HCT116 (cell line): ENCODE data around the gene SPOCD1. TPM values are rescaled to one million over a fixed set of nuclear protein-coding genes. Genes with fewer than 3 reads are reported as not detected.

Source experiments
- ATAC-seq: fragments of 200-7000 bp; cut with Tn5 transposase; 2 replicates; pipeline ENCODE4 v1.9.1; 2020; ENCODE audit warnings: mild to moderate bottlenecking, moderate library complexity
- BruUV-seq: library from RNA; stranded (reverse); fragments of 400-500 nt; replicated peaks from 2 replicates; lab custom pipeline; 2021; lab: Mats Ljungman, UMichigan
- CTCF ChIA-PET: fragments of 300-600 bp; sonication (Branson Sonifier 250); formaldehyde crosslinking; loops from one replicate; lab custom pipeline; 2021; ENCODE audit warnings: antibody characterized with exemption; lab: Charles Lee
- POLR2A ChIA-PET: fragments of 300-600, 350-600 bp; sonication (Branson Sonifier 250); formaldehyde crosslinking; loops from one replicate; lab custom pipeline; 2021; ENCODE audit warnings: antibody characterized with exemption; lab: Charles Lee
- RAD21 ChIA-PET, 2 experiments: fragments of 300-600 bp; sonication (Branson Sonifier 250); formaldehyde crosslinking; loops; one replicate each; lab custom pipeline; 2023; ENCODE audit warnings: low total read pairs in 2 of 2; ENCODE audit not compliant: uncharacterized antibody in 2 of 2, unreplicated experiment in 2 of 2, low non-redundant PET in 1 of 2; lab: Charles Lee
- DNase-seq: peaks from one replicate; pipeline ENCODE4 v3.0.0-alpha.2; 2010; ENCODE audit warnings: low read depth, low spot score
- H2AFZ ChIP-seq: fragments of 200-600 bp; shearing (Covaris generic), sonication (generic); 2 replicates; pipeline ENCODE4 v1.6.1; 2017; ENCODE audit warnings: low read depth, mixed run types, mixed read lengths, antibody characterized with exemption, low read length; ENCODE audit not compliant: poor library complexity, severe bottlenecking
- H3K27ac ChIP-seq: 2 replicates; pipeline ENCODE4 v1.5.1; 2012; ENCODE audit warnings: low read depth, low read length
- H3K27me3 ChIP-seq: fragments of 200-600 bp; sonication (generic); 2 replicates; pipeline ENCODE4 v1.6.1; 2016; ENCODE audit warnings: mixed run types, low read length, mixed read lengths; ENCODE audit not compliant: insufficient read depth
- H3K36me3 ChIP-seq, 2 experiments: fragments of 200-500 bp in 1 of 2; fragments of 200-600 bp in 1 of 2; sonication (Bioruptor generic) in 1 of 2; sonication (generic) in 1 of 2; 2 replicates each; pipeline versions ENCODE4 v1.5.1 to v1.6.1; 2014 to 2016; ENCODE audit warnings: low read length in 2 of 2, inconsistent platforms in 1 of 2, mixed read lengths in 1 of 2, mixed run types in 1 of 2; ENCODE audit not compliant: insufficient read depth in 2 of 2, control insufficient read depth in 1 of 2
- H3K4me1 ChIP-seq, 2 experiments: fragments of 200-600 bp in 1 of 2; sonication (generic) in 1 of 2; 2 replicates each; pipeline versions ENCODE4 v1.5.1 to v1.6.1; 2012 to 2017; ENCODE audit warnings: low read length in 2 of 2, inconsistent platforms in 1 of 2, mild to moderate bottlenecking in 1 of 2, mixed read lengths in 1 of 2, mixed run types in 1 of 2, moderate library complexity in 1 of 2; ENCODE audit not compliant: insufficient read depth in 2 of 2, control insufficient read depth in 1 of 2
- H3K4me2 ChIP-seq: fragments of 200-600 bp; sonication (generic); 2 replicates; pipeline ENCODE4 v1.6.1; 2017; ENCODE audit warnings: mixed run types, low read length, mixed read lengths
- H3K4me3 ChIP-seq, 2 experiments: fragments of 200-600 bp in 1 of 2; sonication (generic) in 1 of 2; replicated peaks in 1 of 2; 2 replicates each; pipeline ENCODE4 v1.5.1; 2011 to 2016; ENCODE audit warnings: low read length in 2 of 2, control low read depth in 1 of 2, low read depth in 1 of 2, mild to moderate bottlenecking in 1 of 2, mixed read lengths in 1 of 2, mixed run types in 1 of 2
- H3K79me2 ChIP-seq: fragments of 200-600 bp; sonication (generic); 2 replicates; pipeline ENCODE4 v1.6.1; 2017; ENCODE audit warnings: mild to moderate bottlenecking, mixed run types, low read length, moderate library complexity, mixed read lengths; ENCODE audit not compliant: insufficient read depth
- H3K9ac ChIP-seq: fragments of 200-600 bp; sonication (generic); 2 replicates; pipeline ENCODE4 v1.6.1; 2016; ENCODE audit warnings: low read length, mixed read lengths
- H3K9me2 ChIP-seq: fragments of 200-600 bp; sonication (generic), shearing (Covaris generic); 2 replicates; pipeline ENCODE4 v1.6.1; 2017; ENCODE audit warnings: mixed run types, mild to moderate bottlenecking, moderate library complexity; ENCODE audit not compliant: insufficient read depth
- H3K9me3 ChIP-seq, 2 experiments: fragments of 200-500 bp in 1 of 2; fragments of 200-600 bp in 1 of 2; sonication (Bioruptor generic) in 1 of 2; sonication (generic) in 1 of 2; 2 replicates each; pipeline ENCODE4 v1.6.1; 2014 to 2017; ENCODE audit warnings: low read length in 2 of 2, mixed read lengths in 2 of 2, inconsistent platforms in 1 of 2, low read depth in 1 of 2, mild to moderate bottlenecking in 1 of 2, mixed run types in 1 of 2, moderate library complexity in 1 of 2; ENCODE audit not compliant: control insufficient read depth in 1 of 2, insufficient read depth in 1 of 2
- H4K20me1 ChIP-seq: fragments of 200-600 bp; sonication (generic), shearing (Covaris generic); 2 replicates; pipeline ENCODE4 v1.6.1; 2017; ENCODE audit warnings: mixed run types, mild to moderate bottlenecking, moderate library complexity; ENCODE audit not compliant: insufficient read depth
- ATF3 ChIP-seq: IDR thresholded peaks from 2 replicates; pipeline ENCODE4 v1.6.1; 2012
- CBX3 ChIP-seq: IDR thresholded peaks from 2 replicates; pipeline ENCODE4 v1.6.1; 2012; ENCODE audit warnings: low read depth
- CEBPB ChIP-seq: IDR thresholded peaks from 2 replicates; pipeline ENCODE4 v1.6.1; 2012; ENCODE audit warnings: low read depth
- CTCF ChIP-seq, 3 experiments: fragments of 200-600 bp in 1 of 3; sonication (generic) in 1 of 3; IDR thresholded peaks in 2 of 3; conservative IDR thresholded peaks in 1 of 3; 2 replicates each; pipeline ENCODE4 v1.5.1; 2012 to 2017; ENCODE audit warnings: low read depth in 2 of 3, low read length in 2 of 3, antibody characterized with exemption in 1 of 3, borderline replicate concordance in 1 of 3, control low read depth in 1 of 3, mild to moderate bottlenecking in 1 of 3, mixed read lengths in 1 of 3, mixed run types in 1 of 3, moderate library complexity in 1 of 3; ENCODE audit not compliant: insufficient read depth in 1 of 3
- EGR1 ChIP-seq: IDR thresholded peaks from 2 replicates; pipeline ENCODE4 v1.6.1; 2012; ENCODE audit warnings: low read depth
- ELF1 ChIP-seq: IDR thresholded peaks from 2 replicates; pipeline ENCODE4 v1.6.1; 2012; ENCODE audit warnings: low read depth, borderline replicate concordance
- EZH2 ChIP-seq: fragments of 200-600 bp; sonication (generic); IDR thresholded peaks from 2 replicates; pipeline ENCODE4 v1.6.1; 2017; ENCODE audit warnings: antibody characterized with exemption, mixed run types
- EZH2phosphoT487 ChIP-seq: fragments of 200-600 bp; IDR thresholded peaks from 2 replicates; pipeline ENCODE4 v1.6.1; 2018; ENCODE audit warnings: antibody characterized with exemption, borderline replicate concordance
- FOSL1 ChIP-seq: IDR thresholded peaks from 2 replicates; pipeline ENCODE4 v1.6.1; 2012; ENCODE audit warnings: low read depth
- JUND ChIP-seq: IDR thresholded peaks from 2 replicates; pipeline ENCODE4 v1.6.1; 2012
- MAX ChIP-seq: IDR thresholded peaks from 2 replicates; pipeline ENCODE4 v1.6.1; 2012
- POLR2AphosphoS5 ChIP-seq: IDR thresholded peaks from 2 replicates; pipeline ENCODE4 v1.6.1; 2011; ENCODE audit warnings: mild to moderate bottlenecking, low read depth, low read length, moderate library complexity
- REST ChIP-seq: IDR thresholded peaks from 2 replicates; pipeline ENCODE4 v1.6.1; 2012; ENCODE audit warnings: low read depth
- SIN3A ChIP-seq: IDR thresholded peaks from 2 replicates; pipeline ENCODE4 v1.6.1; 2012; ENCODE audit warnings: low read depth
- SRF ChIP-seq: IDR thresholded peaks from 2 replicates; pipeline ENCODE4 v1.6.1; 2012; ENCODE audit warnings: low read depth
- ZBTB33 ChIP-seq: IDR thresholded peaks from 2 replicates; pipeline ENCODE4 v1.6.1; 2011; ENCODE audit warnings: mild to moderate bottlenecking, low read length, moderate library complexity; ENCODE audit not compliant: insufficient replicate concordance; ENCODE audit errors: extremely low read depth
- ZFX ChIP-seq: fragments of 450-650 bp; IDR thresholded peaks from 2 replicates; pipeline ENCODE4 v1.6.1; 2017
- ZNF274 ChIP-seq: fragments of 200-500 bp; sonication (Bioruptor generic); IDR thresholded peaks from 2 replicates; pipeline ENCODE4 v1.6.1; 2014; ENCODE audit warnings: mild to moderate bottlenecking, low read depth, low read length, inconsistent platforms
- intact Hi-C: fragments of 100-400 bp; cut with micrococcal nuclease; formaldehyde crosslinking; loops from 2 replicates; pipeline ENCODE4 v1.10.0; 2022
- total RNA-seq: library from RNA; stranded (reverse); gene quantifications from one replicate; pipeline ENCODE4 v1.2.1, GENCODE V29; 2021; ENCODE audit not compliant: unreplicated experiment

SPOCD1 gene
- total RNA-seq, 1 experiment from 2014 or later, result 5.0 TPM

GRCh38 chr1:31788138-31788824, 27.5 kb downstream of the SPOCD1 start:
- no peaks in the 10 kb centered on the region for H3K27me3 ChIP-seq
- ATAC-seq (peak; percentile 81), DNase-seq (peak; percentile 82)
- peak overlapping the region; percentile 77 for H3K27ac ChIP-seq
- peak overlapping the region; percentile 95 for H3K4me2 ChIP-seq
- RAD21 ChIA-PET, result interaction anchor here (0.7 to 2.5 kb wide), 17 partner anchors 23 to 367 kb away, joined by 3 to 28 read pairs (median 7); partner anchors contain the start of genes ADGRB2 (in 1 of the 2), KPNA6 (in 1 of the 2) and TINAGL1 (in 1 of the 2)
- peak overlapping the region; percentile 77 for H3K9ac ChIP-seq
- peak overlapping the region; percentile 66 to 76 for H3K4me3 ChIP-seq
- peaks cover 3 to 22% of the 10 kb centered on the region in 2 experiments; a peak in 3 of 4 replicates for H3K4me1 ChIP-seq
- no peaks in the 10 kb centered on the region for H4K20me1 ChIP-seq
- peak overlapping the region; percentile 83 for H2AFZ ChIP-seq
- no peaks in the 10 kb centered on the region for H3K9me2 ChIP-seq
- CTCF ChIA-PET, result interaction anchor here (0.7 to 2.5 kb wide), 40 partner anchors 9 to 1070 kb away, joined by 3 to 105 read pairs (median 6); partner anchors contain the start of genes ADGRB2, PEF1 and SPOCD1
- no peak for TF ChIP-seq REST
- no peak for TF ChIP-seq CEBPB
- no peak for TF ChIP-seq ELF1
- TF ChIP-seq EZH2, result no peak
- no peak for TF ChIP-seq FOSL1
- no peak for TF ChIP-seq CBX3
- TF ChIP-seq EZH2phosphoT487, result no peak
- TF ChIP-seq JUND, result no peak
- peak; percentile 84 for TF ChIP-seq POLR2AphosphoS5
- TF ChIP-seq EGR1, result no peak
- TF ChIP-seq SRF, result no peak
- no peak for TF ChIP-seq SIN3A
- no peak for TF ChIP-seq ZBTB33
- no peak for TF ChIP-seq CTCF (IDR thresholded peaks at IDR 0.05 in 2 of 3, conservative IDR thresholded peaks at IDR 0.05 in 1 of 3; ENCODE audit: borderline replicate concordance in 1 of 3, insufficient read depth in 1 of 3, low read depth in 2 of 3, low read length in 2 of 3)
- no peak for TF ChIP-seq ATF3
- TF ChIP-seq ZNF274, result no peak
- peak; percentile 83; the same call in 1 of the 2 replicates for TF ChIP-seq MAX
- no peak for TF ChIP-seq ZFX
- no peaks in the 10 kb centered on the region for H3K36me3 ChIP-seq
- POLR2A ChIA-PET, result interaction anchor here (0.8 to 1.5 kb wide), 7 partner anchors 9 to 285 kb away, joined by 3 to 8 read pairs (median 3); partner anchors contain the start of genes PEF1 and TMEM39B
- BruUV-seq, result no TSS peak
- H3K9me3 ChIP-seq, result no peaks in the 10 kb centered on the region
- no peaks in the 10 kb centered on the region for H3K79me2 ChIP-seq
- intact Hi-C loops, result loop anchor here (2.0 to 10.0 kb wide), 5 partner anchors 25 to 603 kb away; no protein-coding TSS in a partner anchor
